Parathyroid adenoma (tissue), 2 donors: ENCODE results near the gene SPX.

Experiments
- H2AFZ ChIP-seq: fragments of 300-600 bp; sonication (generic); one replicate; pipeline ENCODE4 v1.7.0; 2017; ENCODE audit warnings: antibody characterized with exemption, mild to moderate bottlenecking
- H3K27ac ChIP-seq: fragments of 300-600 bp; sonication (generic); one replicate; pipeline ENCODE4 v1.7.0; 2017
- H3K27me3 ChIP-seq: fragments of 300-600 bp; sonication (generic); one replicate; pipeline ENCODE4 v1.7.0; 2017; ENCODE audit warnings: low read length; ENCODE audit not compliant: control insufficient read depth, insufficient read depth
- H3K36me3 ChIP-seq: fragments of 300-600 bp; sonication (generic); one replicate; pipeline ENCODE4 v1.7.0; 2017; ENCODE audit warnings: low read length; ENCODE audit not compliant: control insufficient read depth, insufficient read depth
- H3K4me1 ChIP-seq: fragments of 300-600 bp; sonication (generic); one replicate; pipeline ENCODE4 v1.7.0; 2017; ENCODE audit warnings: control low read depth
- H3K4me2 ChIP-seq: fragments of 300-600 bp; sonication (generic); one replicate; pipeline ENCODE4 v1.7.0; 2017; ENCODE audit warnings: low read length
- H3K4me3 ChIP-seq: fragments of 300-600 bp; sonication (generic); one replicate; pipeline ENCODE4 v1.7.0; 2017; ENCODE audit warnings: low read depth, low read length
- H3K79me2 ChIP-seq: fragments of 300-600 bp; sonication (generic); one replicate; pipeline ENCODE4 v1.7.0; 2017; ENCODE audit warnings: control low read depth
- H3K9ac ChIP-seq: fragments of 300-600 bp; sonication (generic); one replicate; pipeline ENCODE4 v1.7.0; 2017; ENCODE audit warnings: mild to moderate bottlenecking
- H3K9me3 ChIP-seq: fragments of 300-600 bp; sonication (generic); one replicate; pipeline ENCODE4 v1.7.0; 2017; ENCODE audit warnings: low read length; ENCODE audit not compliant: control insufficient read depth
- TF ChIP-seq, protein P1 (sequence below): fragments of 300-600 bp; sonication (generic); IDR thresholded peaks from one replicate; pipeline ENCODE4 v1.7.0; 2017; ENCODE audit warnings: antibody characterized with exemption, mild to moderate bottlenecking
- donor health status: primary hyperparathyroidism.

Gene SPX

DNA sequence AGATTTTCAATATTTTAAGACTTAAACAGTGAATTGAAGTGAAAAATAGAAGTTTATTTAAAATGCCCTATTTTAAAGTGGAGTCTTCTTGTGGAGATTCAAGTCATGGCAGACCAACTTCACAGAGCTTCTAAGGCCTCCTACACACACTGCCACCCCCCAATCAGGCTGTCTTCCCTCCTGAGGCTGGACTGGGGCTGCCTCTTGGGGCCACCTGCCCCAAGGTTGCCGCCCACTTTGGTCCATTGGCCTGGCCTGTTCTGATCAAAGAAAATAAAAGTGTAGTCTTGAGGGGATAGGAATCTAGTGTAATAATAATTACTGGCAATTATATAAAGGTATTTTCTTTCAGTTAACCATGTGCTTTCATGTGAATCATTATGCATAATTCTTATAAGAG lies 23.2 kb upstream of the SPX start:
- H3K4me2 ChIP-seq, result peak overlapping the region; percentile 80
- H3K27me3 ChIP-seq, result no peaks in the 10 kb centered on the region
- H3K4me1 ChIP-seq, result peaks cover 4% of the 10 kb centered on the region
- no peak overlapping the region for H3K27ac ChIP-seq
- no peaks in the 10 kb centered on the region for H3K36me3 ChIP-seq
- peaks cover 34% of the 10 kb centered on the region for H3K79me2 ChIP-seq
- H3K4me3 ChIP-seq, result no peak overlapping the region
- no peak overlapping the region for H2AFZ ChIP-seq
- no peak overlapping the region for H3K9ac ChIP-seq
- H3K9me3 ChIP-seq, result no peaks in the 10 kb centered on the region
- TF ChIP-seq, protein P1, sequence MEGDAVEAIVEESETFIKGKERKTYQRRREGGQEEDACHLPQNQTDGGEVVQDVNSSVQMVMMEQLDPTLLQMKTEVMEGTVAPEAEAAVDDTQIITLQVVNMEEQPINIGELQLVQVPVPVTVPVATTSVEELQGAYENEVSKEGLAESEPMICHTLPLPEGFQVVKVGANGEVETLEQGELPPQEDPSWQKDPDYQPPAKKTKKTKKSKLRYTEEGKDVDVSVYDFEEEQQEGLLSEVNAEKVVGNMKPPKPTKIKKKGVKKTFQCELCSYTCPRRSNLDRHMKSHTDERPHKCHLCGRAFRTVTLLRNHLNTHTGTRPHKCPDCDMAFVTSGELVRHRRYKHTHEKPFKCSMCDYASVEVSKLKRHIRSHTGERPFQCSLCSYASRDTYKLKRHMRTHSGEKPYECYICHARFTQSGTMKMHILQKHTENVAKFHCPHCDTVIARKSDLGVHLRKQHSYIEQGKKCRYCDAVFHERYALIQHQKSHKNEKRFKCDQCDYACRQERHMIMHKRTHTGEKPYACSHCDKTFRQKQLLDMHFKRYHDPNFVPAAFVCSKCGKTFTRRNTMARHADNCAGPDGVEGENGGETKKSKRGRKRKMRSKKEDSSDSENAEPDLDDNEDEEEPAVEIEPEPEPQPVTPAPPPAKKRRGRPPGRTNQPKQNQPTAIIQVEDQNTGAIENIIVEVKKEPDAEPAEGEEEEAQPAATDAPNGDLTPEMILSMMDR, result no peak

DNA sequence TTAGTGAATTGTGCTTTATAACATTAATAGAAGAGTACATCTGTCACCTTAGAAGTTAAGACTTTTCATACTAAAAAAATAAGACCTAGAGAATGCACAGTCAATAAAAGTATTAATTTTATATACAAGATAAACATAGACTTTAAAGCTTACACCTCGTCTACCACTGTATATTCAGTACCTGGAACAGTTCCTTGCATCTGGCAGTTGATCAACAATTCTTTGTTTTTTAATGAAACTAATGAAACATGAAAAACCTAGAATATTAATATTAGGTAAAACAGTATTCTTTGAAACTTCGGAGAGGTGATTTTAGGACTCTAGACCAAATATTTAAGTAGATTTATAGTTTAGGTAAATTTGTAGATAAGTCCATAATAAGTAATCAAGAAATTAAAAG lies 20.2 kb upstream of the SPX start:
- no peak overlapping the region for H3K4me2 ChIP-seq
- H3K27me3 ChIP-seq, result no peaks in the 10 kb centered on the region
- no peak overlapping the region for H2AFZ ChIP-seq
- TF ChIP-seq, protein P1, result no peak
- H3K9me3 ChIP-seq, result no peaks in the 10 kb centered on the region
- H3K79me2 ChIP-seq, result peaks cover 25% of the 10 kb centered on the region
- no peak overlapping the region for H3K4me3 ChIP-seq
- H3K27ac ChIP-seq, result no peak overlapping the region
- no peaks in the 10 kb centered on the region for H3K36me3 ChIP-seq
- peaks cover 4% of the 10 kb centered on the region for H3K4me1 ChIP-seq
- H3K9ac ChIP-seq, result no peak overlapping the region

DNA sequence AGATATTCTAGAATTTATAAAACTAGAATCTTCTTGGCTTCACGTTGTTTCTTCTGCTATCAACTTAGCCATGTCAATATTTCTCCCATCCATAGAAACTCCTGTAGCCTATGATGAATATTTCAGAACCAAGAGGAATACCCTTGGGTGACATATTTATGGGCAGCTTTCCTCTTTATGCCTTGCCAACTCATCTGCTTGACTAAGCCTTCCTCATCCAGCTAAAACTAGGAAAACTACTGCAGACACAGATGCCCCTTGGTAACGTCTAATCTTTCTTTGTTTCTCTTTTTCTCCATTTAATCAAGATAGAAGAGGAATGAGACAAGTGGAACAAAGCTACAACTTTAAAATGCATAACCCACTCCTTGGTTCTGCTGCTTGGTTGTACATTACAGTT lies 18.2 kb upstream of the SPX start:
- no peak overlapping the region for H2AFZ ChIP-seq
- peaks cover 2% of the 10 kb centered on the region for H3K4me1 ChIP-seq
- H3K27ac ChIP-seq, result no peak overlapping the region
- no peaks in the 10 kb centered on the region for H3K9me3 ChIP-seq
- H3K27me3 ChIP-seq, result no peaks in the 10 kb centered on the region
- no peak overlapping the region for H3K4me2 ChIP-seq
- no peaks in the 10 kb centered on the region for H3K36me3 ChIP-seq
- TF ChIP-seq, protein P1, result no peak
- H3K79me2 ChIP-seq, result peaks cover 12% of the 10 kb centered on the region
- H3K4me3 ChIP-seq, result no peak overlapping the region
- no peak overlapping the region for H3K9ac ChIP-seq

DNA sequence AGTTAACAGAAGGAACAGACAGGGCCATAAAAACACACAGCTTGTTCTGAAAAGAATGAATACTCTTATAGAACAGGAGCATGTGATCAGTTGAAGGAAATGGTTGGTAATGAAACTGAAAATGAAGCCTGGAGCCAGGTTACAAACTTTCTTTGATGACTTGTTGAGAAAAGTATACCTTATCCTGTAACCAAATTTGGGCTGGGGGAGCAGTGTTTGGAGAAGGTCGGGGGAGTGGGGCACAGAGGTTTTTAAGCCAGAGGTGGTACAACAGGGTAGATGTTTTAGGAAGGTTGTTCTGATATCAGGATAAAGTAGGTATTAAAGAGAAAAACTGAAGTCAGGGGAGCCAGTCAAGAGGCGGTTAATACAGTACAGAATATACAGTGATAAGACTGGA lies 16.3 kb upstream of the SPX start:
- no peaks in the 10 kb centered on the region for H3K36me3 ChIP-seq
- no peaks in the 10 kb centered on the region for H3K9me3 ChIP-seq
- H2AFZ ChIP-seq, result no peak overlapping the region
- TF ChIP-seq, protein P1, result no peak
- peaks cover 3% of the 10 kb centered on the region for H3K79me2 ChIP-seq
- no peak overlapping the region for H3K27ac ChIP-seq
- H3K27me3 ChIP-seq, result no peaks in the 10 kb centered on the region
- no peaks in the 10 kb centered on the region for H3K4me1 ChIP-seq
- no peak overlapping the region for H3K4me2 ChIP-seq
- no peak overlapping the region for H3K9ac ChIP-seq
- no peak overlapping the region for H3K4me3 ChIP-seq

DNA sequence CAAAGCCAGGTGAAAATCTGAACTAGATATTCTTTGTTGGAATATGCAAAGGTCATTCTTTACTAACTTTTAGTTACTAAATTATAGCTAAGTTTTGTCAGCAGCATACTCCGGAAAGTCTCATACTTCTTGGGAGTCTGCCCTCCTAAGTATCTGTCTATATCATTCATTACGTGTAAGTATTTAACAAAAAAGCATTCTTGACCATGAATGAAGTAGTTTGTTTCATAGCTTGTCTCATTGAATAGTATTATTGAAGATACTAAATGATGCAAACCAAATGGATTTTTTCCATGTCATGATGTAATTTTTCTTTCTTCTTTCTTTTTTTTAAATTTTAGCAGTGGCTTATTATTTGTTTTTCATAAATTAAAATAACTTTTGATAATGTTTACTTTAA lies 9.8 kb upstream of the SPX start:
- Histone ChIP-seq H3K4me3 (no peak overlapping the region), H3K27me3 (no peaks in the 10 kb centered on the region), H3K36me3 (no peaks in the 10 kb centered on the region), H3K79me2 (no peaks in the 10 kb centered on the region), H3K9ac (no peak overlapping the region), H3K4me2 (no peak overlapping the region), H3K9me3 (no peaks in the 10 kb centered on the region), H3K27ac (no peak overlapping the region), H3K4me1 (no peaks in the 10 kb centered on the region), H2AFZ (no peak overlapping the region)
- TF ChIP-seq, protein P1, result no peak
